ENCODE measurements around the gene PCNX1.

The PCNX1 gene

DNA sequence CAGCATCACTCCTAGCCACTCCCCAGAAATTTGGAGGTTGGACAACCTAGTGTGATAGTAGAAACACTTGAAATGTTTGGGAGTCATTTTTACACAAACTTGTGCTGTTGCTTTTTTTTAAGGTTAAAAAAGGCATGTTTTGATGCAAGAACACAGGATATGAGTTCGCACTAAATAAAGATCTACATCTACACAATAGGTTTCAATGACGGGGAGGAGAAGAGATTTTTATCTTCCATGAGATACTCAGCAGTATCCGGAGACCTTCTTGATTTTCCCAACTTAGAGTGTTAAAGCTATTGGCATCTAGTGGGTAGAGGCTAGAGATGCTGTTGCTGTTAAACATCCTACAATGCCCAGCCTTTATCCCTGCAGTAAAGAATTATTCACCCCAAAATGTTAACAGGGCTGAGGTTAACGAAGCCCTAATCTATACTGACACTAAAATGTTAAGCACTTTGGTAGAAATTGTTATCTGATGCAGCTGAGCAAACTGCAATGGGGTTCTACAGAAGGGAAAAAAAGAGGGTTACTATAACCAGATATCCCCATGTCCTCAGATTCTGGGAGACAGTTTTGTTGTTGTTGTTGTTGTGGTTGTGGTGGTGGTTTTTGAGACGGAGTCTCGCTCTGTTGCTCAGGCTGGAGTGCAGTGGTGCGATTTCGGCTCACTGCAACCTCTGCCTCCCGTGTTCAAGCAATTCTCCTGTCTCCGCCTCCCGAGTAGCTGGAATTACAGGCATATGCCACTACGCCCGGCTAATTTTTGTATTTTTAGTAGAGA, 14.0 kb upstream of the PCNX1 start:
- no peak overlapping the region for H3K4me3 ChIP-seq (ENCODE audit: low read depth, low read length)
- TF ChIP-seq, protein P1, sequence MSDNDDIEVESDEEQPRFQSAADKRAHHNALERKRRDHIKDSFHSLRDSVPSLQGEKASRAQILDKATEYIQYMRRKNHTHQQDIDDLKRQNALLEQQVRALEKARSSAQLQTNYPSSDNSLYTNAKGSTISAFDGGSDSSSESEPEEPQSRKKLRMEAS (IDR thresholded peaks at IDR 0.05; ENCODE audit: low read depth, low read length): no peak
- TF ChIP-seq, protein P2, sequence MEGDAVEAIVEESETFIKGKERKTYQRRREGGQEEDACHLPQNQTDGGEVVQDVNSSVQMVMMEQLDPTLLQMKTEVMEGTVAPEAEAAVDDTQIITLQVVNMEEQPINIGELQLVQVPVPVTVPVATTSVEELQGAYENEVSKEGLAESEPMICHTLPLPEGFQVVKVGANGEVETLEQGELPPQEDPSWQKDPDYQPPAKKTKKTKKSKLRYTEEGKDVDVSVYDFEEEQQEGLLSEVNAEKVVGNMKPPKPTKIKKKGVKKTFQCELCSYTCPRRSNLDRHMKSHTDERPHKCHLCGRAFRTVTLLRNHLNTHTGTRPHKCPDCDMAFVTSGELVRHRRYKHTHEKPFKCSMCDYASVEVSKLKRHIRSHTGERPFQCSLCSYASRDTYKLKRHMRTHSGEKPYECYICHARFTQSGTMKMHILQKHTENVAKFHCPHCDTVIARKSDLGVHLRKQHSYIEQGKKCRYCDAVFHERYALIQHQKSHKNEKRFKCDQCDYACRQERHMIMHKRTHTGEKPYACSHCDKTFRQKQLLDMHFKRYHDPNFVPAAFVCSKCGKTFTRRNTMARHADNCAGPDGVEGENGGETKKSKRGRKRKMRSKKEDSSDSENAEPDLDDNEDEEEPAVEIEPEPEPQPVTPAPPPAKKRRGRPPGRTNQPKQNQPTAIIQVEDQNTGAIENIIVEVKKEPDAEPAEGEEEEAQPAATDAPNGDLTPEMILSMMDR (IDR thresholded peaks at IDR 0.05; ENCODE audit: low read depth, low read length): no peak
- no peak for TF ChIP-seq MYC (IDR thresholded peaks at IDR 0.05; ENCODE audit: low read depth, low read length)
- no peak for TF ChIP-seq POLR2A (IDR thresholded peaks at IDR 0.05; ENCODE audit: extremely low read depth, insufficient read length)
- no peak for DNase-seq (ENCODE audit: low read depth)

DNA sequence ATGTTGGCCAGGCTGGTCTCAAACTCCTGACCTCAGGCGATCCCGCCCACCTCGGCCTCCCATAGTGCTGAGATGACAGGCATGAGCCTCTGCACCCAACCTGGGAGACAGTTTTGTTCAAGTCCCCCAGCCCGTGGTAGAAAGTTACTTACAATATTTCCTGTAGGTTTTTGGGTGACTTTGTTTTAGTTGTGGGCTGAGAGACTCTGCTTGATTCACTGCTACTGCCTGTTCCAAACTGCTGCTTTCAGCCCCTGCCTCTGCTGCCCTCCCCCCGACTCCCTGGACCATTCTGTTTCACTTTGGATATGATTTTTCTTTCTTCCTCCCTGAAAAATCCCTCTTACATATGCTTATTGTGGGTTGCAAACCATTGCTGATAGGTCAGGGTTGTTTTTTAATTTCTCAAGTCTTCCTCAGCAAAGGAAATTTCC, 13.4 kb upstream of the PCNX1 start:
- TF ChIP-seq, protein P2 (IDR thresholded peaks at IDR 0.05; ENCODE audit: low read depth, low read length): no peak
- TF ChIP-seq POLR2A (IDR thresholded peaks at IDR 0.05; ENCODE audit: extremely low read depth, insufficient read length) (no peak), MYC (IDR thresholded peaks at IDR 0.05; ENCODE audit: low read depth, low read length) (no peak)
- TF ChIP-seq, protein P1 (IDR thresholded peaks at IDR 0.05; ENCODE audit: low read depth, low read length): no peak
- H3K4me3 ChIP-seq (ENCODE audit: low read depth, low read length): no peak overlapping the region
- no peak for DNase-seq (ENCODE audit: low read depth)

DNA sequence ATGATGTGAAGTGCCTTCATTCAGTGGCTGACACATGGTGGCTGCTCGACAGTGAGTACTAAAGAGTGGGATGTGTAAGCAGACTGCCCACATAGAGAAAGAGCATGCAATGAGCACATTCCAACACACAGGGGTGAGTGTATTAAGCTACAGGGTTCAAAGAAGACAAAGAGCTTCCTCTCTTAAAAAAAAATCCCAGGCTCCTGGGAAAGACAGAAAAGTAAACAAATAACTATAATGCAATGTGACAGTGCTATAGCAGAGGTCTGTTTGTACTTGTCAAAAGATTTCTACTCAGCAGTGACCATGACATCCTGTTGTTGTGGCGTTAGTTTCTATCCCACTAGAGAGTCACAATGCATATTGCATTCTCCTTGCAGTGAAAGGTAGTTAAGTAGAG, 12.4 kb upstream of the PCNX1 start:
- TF ChIP-seq, protein P2 (IDR thresholded peaks at IDR 0.05; ENCODE audit: low read depth, low read length): no peak
- TF ChIP-seq, protein P1 (IDR thresholded peaks at IDR 0.05; ENCODE audit: low read depth, low read length): no peak; the same call in 1 of the 2 replicates
- TF ChIP-seq POLR2A (IDR thresholded peaks at IDR 0.05; ENCODE audit: extremely low read depth, insufficient read length): no peak
- TF ChIP-seq MYC (IDR thresholded peaks at IDR 0.05; ENCODE audit: low read depth, low read length): no peak
- DNase-seq (ENCODE audit: low read depth): no peak
- no peak overlapping the region for H3K4me3 ChIP-seq (ENCODE audit: low read depth, low read length)

DNA sequence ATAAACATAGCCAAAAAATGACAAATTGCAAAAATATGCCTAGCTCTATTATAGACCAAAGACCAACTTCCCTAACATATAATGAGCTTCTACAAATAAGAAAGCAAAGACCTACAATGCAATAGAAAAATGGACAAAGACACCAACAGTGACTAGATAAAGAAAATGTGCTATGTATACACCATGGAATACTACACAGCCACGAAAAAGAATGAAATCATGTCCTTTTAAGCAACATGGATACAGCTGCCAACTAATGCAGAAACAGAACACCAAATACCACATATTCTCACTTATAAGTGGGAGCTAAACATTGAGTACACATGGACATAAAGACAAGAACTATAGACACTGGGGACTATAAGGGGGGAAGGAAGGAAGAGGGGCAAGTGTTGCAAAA, 10.9 kb upstream of the PCNX1 start:
- TF ChIP-seq, protein P1 (IDR thresholded peaks at IDR 0.05; ENCODE audit: low read depth, low read length): no peak
- TF ChIP-seq MYC (IDR thresholded peaks at IDR 0.05; ENCODE audit: low read depth, low read length) (no peak), POLR2A (IDR thresholded peaks at IDR 0.05; ENCODE audit: extremely low read depth, insufficient read length) (no peak)
- TF ChIP-seq, protein P2 (IDR thresholded peaks at IDR 0.05; ENCODE audit: low read depth, low read length): no peak
- no peak overlapping the region for H3K4me3 ChIP-seq (ENCODE audit: low read depth, low read length)
- no peak for DNase-seq (ENCODE audit: low read depth)

DNA sequence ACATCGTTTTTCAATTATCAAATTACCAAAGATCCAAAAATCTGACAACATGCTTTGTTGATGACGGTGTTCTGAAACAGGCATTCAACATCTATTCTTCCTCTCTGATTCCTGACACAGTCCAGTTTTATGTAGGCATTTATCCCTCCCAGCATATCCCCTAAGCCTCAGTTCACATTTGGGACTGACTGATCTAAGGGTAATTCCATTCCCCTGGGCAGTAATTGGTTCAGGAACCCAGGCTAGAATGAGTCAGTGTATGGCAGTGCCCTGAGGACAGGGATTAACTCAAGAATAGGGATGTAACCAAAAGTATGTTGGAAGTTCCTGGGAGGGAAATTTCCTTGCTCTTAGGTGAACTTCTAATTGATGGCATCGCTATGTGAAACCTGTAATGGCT, 10.3 kb upstream of the PCNX1 start:
- TF ChIP-seq, protein P1 (IDR thresholded peaks at IDR 0.05; ENCODE audit: low read depth, low read length): no peak
- TF ChIP-seq MYC (IDR thresholded peaks at IDR 0.05; ENCODE audit: low read depth, low read length) (no peak), POLR2A (IDR thresholded peaks at IDR 0.05; ENCODE audit: extremely low read depth, insufficient read length) (no peak)
- TF ChIP-seq, protein P2 (IDR thresholded peaks at IDR 0.05; ENCODE audit: low read depth, low read length): no peak
- no peak overlapping the region for H3K4me3 ChIP-seq (ENCODE audit: low read depth, low read length)
- DNase-seq (ENCODE audit: low read depth): no peak
